PC-9 (cell line): Measurements from ENCODE around the gene TREH.

Experiments used
- EZH2 ChIP-seq: fragments of 200-600 bp; sonication (generic); IDR thresholded peaks from 2 replicates; pipeline ENCODE4 v1.8.0; 2017; ENCODE audit warnings: antibody characterized with exemption, low read depth
- TF ChIP-seq, protein P1 (sequence below): fragments of 200-600 bp; sonication (generic); conservative IDR thresholded peaks from 2 replicates; pipeline ENCODE4 v1.6.1; 2017; ENCODE audit warnings: mixed run types, antibody characterized with exemption, mild to moderate bottlenecking, moderate library complexity

DNA sequence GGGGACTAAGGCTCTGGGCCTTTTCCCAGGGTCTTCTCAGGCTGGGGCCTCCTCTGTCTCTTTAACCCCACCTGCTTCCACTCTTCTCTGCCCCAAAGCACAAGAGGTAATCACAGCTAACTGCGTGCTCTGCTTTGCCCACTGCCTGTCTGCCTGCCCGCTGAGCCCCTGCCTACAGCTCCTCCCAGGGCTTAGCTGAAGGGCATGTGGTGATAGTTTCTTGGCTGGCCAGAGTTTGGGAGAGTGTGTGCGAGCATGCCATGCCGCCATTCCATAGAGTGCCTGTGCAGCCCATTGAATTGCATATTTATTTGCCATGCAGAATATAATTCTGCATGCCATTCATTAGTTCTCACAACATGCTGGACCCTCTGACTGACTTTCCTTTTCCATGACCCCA lies 39.6 kb downstream of the TREH start:
- TF ChIP-seq EZH2: no peak
- TF ChIP-seq, protein P1, sequence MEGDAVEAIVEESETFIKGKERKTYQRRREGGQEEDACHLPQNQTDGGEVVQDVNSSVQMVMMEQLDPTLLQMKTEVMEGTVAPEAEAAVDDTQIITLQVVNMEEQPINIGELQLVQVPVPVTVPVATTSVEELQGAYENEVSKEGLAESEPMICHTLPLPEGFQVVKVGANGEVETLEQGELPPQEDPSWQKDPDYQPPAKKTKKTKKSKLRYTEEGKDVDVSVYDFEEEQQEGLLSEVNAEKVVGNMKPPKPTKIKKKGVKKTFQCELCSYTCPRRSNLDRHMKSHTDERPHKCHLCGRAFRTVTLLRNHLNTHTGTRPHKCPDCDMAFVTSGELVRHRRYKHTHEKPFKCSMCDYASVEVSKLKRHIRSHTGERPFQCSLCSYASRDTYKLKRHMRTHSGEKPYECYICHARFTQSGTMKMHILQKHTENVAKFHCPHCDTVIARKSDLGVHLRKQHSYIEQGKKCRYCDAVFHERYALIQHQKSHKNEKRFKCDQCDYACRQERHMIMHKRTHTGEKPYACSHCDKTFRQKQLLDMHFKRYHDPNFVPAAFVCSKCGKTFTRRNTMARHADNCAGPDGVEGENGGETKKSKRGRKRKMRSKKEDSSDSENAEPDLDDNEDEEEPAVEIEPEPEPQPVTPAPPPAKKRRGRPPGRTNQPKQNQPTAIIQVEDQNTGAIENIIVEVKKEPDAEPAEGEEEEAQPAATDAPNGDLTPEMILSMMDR: no peak
